Left ventricle myocardium inferior (tissue), 1 donor: ENCODE measurements around the gene DSN1. TPM values are rescaled to one million over a fixed set of nuclear protein-coding genes. Genes with fewer than 3 reads are reported as not detected.

ENCODE experiments used
- total RNA-seq: library from RNA; stranded (reverse); fragmentation: NEBNext Ultra II Directional; extraction: Animal tissue kit (Norgen Biotek cat#: 25700); gene quantifications from one replicate; pipeline ENCODE4 v1.2.1, GENCODE V29; 2021
- donor health status: DM: no; HTN: yes; CAD: no; lungs with severe emphysema.

DSN1 gene
- total RNA-seq, 1 donor from 2014 or later: 4.8 TPM

Other genes with a start within 250 kb of the DSN1 start
- 1,345 TPM for gene MYL9, start 232.2 kb downstream of the DSN1 start, total RNA-seq
- gene TGIF2, start 200.2 kb downstream of the DSN1 start, total RNA-seq: 5.8 TPM
- gene RAB5IF, start 168.0 kb downstream of the DSN1 start, total RNA-seq: 56.5 TPM
- 0.19 TPM for gene SLA2, start 127.6 kb downstream of the DSN1 start, total RNA-seq
- gene NDRG3, start 27.7 kb downstream of the DSN1 start, total RNA-seq: 34.4 TPM
- gene TLDC2, start 102.4 kb upstream of the DSN1 start, total RNA-seq: not detected
- 37.8 TPM for gene SAMHD1, start 177.9 kb upstream of the DSN1 start, total RNA-seq